Hypothalamus (tissue), 51 donors: ENCODE measurements around the gene NR3C2.
"Not testable (repeated sequence)": the region's sequence is repeated elsewhere in the genome, so short reads cannot be mapped to it uniquely, and the experiment has no call there.

Experiments
- DNase-seq, 51 donors: peaks; one replicate each; lab custom pipeline; 2025; lab: John Stamatoyannopoulos, UW

The NR3C2 gene

DNA sequence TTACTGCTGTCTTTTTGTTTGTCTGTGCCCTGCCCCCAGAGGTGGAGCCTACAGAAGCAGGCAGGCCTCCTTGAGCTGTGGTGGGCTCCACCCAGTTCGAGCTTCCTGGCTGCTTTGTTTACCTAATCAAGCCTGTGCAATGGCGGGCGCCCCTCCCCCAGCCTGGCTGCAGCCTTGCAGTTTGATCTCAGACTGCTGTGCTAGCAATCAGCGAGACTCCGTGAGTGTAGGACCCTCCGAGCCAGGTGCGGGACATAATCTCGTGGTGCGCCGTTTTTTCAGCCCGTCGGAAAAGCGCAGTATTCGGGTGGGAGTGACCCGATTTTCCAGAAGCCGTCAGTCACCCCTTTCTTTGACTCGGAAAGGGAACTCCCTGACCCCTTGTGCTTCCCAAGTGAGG lies 118.9 kb downstream of the NR3C2 start:
- DNase-seq, result not testable (repeated sequence)

DNA sequence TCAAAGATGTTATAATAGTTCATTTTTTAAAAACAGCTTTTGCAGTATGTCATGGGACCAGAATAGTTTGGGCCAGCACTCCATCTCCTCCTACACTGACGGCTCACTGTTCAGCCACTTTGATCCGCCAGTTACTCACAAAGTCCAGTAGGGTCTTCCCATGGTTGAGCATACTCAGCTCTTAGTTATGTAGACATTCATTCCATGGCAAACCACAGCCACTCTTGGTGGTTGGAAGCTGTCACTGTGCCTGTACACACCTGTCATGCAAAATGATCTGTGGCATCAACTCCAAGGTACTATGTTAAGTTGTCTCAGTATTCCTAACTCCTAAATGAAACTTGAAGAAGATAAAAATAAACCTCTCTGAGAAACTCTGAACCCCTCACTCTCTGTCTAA lies 127.2 kb downstream of the NR3C2 start:
- DNase-seq, result no peak

DNA sequence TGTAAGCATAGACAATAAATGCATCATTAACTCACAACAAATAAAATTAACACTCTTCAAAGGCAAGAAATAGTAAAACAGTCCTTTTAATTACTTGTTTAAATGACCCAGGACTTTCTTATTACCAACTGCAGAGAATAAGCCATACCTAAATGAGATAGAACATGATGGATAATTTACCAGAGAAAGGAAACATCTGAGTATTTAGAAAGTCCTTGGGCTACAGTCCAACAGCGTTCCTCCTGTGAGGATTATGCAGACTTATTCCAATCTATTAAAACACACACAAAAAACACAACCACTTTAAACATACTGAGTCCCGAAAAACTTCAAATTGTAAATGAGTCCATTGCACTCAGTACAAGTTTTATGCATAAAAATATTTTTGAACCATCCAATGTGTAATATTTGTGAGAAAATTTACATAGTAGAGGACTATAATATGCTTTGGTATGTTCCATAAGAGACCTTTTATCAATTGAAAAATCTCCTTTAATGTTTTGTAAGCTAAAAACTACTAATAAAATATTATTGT lies 129.2 kb downstream of the NR3C2 start:
- DNase-seq, result no peak

DNA sequence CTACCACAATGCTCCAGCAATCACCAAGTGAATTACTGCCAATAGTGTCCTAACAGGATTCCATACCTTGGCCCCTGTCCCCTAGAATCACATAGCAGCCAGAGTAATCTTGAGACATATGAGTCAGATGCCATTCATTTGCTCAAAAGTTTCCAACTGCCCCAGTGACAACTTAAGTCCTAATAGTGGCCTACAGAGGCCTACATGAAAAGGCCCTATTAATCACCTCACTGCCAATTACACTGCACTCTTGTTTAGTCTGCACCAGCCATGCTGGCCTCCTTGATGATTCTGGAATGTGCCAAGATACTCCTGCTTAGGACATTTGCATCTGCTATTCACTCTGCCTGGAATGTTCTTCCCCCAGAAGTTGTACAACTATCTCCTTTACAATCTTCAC lies 130.7 kb downstream of the NR3C2 start:
- no peak for DNase-seq

DNA sequence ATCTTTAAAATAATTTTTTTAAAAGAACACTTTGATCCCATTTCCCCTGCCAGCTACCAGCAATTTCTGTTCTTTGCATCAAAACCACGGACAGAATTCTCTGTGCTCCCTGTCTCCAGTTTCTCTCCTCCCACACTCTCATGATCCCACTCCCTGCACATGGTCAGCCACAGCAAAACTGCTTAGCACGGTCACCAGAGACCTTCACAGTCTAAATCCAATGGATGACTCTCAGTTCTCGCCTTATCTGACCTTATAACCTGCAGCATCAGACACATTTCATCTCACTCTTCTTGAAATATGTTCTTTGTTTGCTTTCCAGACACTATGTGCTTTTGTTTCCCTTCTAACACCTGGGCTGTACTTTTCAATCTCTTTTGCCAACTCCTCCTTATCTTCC lies 131.5 kb downstream of the NR3C2 start:
- DNase-seq, result no peak

DNA sequence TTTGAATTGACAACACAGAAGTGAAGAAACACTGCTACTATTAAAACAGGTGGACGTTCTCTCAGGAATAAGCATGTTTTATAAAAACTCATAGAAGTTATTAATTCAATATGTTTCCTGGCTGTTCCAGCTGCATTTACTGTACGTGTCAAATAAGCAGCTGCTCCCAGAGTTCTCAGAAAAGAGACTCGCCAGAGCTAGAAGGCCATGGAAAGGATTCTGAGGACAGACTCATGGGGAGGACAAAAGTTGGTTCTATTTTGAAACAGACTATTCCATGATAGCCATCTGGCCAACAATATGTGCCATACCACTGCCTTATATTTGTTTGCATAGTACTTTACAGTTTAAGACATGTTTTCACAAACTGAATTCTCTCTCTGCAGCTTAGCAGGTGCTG lies 136.5 kb downstream of the NR3C2 start:
- DNase-seq, result no peak

DNA sequence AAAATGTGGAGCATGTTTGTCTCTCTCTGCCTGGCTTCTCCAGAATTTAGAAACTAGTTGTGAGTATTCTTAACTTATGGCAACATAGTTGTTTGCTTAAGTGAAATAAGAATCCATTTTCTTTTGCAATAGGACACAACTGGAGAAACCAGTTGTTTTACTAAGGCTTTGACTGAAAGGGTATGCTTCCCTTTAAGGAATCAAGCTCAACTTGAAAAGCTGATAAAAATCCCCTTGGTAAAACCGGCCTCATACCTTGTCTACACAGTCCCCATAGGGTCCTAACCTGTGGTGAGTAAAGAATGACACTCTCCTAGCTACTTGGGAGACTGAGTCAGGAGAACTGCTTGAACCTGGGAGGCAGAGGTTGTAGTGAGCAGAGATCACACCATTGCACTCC lies 139.8 kb downstream of the NR3C2 start:
- DNase-seq, result no peak

DNA sequence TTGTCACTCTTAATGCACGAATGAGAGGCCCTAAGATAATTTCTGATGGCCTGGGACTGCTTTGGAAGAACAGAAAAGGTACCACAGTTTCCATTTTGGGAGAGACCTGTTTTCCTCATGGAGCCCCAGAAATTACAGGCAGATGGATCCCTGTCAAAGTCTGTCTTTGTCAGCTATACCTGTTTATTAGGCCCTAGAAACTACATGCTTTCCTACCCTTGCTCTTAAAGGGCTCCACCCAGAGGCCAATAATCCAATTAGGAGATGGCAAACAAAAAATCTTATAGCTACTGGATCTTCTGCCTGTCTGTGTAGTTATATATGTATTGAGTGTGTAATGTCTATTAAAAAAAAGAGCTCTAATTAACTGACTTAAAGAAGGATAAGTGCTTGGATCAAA lies 141.3 kb downstream of the NR3C2 start:
- no peak for DNase-seq

DNA sequence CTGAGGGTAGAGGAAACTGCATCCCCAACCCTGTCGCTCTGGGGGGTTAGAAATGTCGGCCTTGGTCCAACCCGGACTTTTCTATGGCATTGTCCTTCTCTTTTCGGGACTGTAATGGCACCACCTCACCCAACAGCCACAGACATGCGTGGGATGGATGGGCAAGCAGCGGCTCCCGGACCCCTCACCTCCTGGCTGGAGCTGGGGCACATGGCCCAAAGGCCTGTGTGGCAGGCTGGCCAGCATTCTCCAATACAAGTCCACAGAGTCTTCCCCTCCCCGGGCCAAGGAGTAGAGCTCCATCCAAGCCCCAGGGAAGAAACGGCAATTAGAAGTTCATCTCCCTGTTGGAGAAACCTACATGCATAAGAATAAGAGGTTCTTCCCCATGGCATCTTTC lies 142.9 kb downstream of the NR3C2 start:
- DNase-seq, result no peak

DNA sequence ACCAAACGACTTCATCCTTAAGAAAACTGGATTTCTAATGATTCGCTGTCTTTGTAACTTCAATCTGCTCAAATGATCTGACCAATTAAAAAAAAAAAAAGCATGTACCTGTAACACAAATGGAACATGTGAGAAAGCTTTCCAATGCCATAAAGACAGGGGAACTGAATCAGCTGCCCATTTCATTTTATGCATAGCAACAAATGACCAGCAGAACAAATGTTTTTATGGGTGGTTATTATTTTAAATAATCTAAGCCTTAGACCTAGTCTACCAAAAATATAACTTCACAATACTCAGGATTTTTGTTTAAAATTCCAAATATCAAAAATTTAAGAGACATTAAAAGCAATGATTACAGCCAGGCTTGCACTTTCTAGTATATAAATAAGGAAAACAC lies 145.7 kb downstream of the NR3C2 start:
- DNase-seq, result no peak

DNA sequence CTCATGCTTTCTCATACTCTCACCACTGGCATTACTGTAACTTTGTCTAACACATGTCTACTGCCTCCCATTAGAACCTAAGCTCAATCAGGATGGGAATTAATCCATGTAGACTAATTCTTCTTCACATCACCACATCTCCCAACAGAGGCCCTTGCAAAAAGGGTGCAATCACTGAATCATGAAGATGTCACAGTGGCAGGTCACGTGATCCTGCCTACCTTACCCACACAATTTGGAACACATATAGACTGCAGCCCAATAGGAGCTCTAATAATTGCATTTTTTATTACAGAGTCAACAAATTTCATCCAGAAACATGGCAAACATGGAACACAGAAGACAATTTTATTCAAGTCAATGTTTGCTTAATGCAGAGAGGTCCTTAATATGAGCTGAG lies 146.6 kb downstream of the NR3C2 start:
- DNase-seq, result no peak

DNA sequence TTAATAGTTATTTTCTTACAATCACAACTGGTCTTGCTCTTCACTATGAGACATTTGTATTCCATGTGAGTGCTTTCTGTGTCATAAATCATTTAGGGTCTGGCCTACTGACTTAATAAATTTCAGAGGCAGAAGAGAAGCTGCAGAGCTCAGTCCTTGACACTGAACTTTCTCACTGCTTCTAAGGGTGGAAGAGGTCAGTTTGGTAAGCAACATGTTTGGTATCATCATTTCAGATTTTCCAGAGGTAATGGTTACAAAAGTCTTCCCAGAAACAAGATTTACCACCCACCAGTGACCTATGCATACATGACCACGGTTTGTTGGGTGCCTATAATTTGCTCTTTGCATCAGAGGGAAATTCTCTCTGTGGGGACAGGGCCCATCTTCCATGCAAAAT lies 148.6 kb downstream of the NR3C2 start:
- no peak for DNase-seq

DNA sequence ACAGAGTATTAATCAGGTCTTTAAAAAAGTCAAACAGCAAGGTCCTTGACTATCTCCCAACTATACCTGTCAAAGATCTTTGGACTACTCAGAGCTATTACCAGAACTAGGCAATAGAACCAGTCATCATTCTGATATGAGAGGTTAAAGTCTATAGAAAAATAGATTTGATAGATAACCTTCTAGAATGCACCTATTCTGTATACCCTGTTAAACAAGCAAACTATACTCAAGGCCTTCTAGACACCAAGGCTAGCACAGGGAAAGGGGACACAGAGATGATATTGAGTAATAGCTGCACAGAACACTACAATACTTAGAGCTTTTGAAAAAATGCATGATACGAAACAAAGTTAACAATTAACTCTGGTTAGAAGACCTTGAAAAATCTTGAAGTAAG lies 149.5 kb downstream of the NR3C2 start:
- no peak for DNase-seq

DNA sequence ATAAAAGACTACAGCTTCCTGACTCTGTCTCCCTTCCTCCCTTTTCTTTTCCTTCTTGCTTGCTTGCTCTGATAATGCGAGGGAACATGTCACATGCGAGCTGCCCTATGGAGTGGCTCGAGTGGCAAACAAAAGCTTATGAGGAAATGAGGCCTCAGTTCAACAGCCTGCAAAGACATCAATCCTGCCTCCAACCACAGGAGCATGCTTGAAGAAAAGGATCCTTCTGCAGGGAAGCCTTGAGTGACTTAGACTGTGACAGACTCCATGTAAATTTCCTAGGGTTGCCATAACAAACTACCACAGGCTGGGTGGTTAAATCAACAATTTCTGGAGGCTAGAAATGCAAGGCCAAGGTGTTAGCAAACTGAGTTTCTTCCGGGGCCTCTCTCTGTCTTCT lies 152.5 kb downstream of the NR3C2 start:
- no peak for DNase-seq

DNA sequence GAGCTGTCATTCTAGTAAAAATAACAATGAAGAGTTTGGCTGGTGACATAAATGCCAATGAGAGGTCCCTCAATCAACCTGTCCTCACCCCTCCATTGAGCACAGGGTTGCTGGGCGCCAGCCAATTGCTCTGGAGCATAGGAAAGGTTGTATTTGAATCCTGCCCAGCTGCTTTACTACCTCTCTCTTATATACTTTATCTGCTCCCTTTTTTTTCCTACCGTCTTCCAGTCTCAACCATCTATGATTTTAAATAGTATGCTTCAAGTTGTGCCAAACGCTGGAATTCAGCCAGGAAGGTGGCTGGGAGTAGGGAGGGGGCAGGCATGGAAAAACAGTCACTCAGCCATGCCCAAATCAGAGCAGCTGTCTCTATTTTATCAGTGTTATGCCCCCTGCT lies 153.8 kb downstream of the NR3C2 start:
- no peak for DNase-seq

DNA sequence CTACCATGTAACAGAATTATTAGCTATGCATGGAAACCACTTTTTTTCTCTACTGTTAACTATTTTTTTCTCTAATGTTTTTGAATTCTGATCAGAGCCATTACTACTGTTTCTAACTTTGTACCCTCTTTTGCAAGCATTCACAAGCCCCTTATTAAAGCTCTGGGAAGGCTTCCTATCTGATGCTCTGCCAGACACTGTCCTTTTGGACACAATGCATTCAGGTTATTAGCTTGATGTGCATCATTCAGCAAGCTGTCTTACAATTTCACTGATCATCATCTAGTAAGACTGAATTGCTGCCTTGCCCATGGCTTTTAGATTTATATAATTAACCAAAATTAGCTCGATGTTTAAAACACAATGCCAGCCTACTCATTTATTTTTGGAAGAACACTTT lies 155.1 kb downstream of the NR3C2 start:
- DNase-seq, result no peak

DNA sequence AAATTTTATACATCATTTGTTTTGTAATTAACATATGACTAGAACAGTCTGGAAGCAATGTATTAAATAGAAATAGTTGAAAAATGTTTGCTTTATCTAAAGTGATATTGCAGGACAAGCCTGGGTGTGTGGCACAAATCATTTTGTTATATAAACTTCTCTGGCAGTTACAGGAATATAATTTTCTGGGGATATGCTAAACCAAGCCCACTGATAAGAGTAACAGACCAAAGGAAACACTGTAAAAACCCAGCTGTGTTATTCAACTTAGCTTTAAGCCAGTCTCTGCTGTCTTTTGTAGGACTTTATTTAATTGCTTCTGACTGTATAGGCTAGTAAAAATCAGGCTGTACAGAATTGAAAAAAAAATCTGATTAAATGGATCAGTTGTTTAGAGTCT lies 156.2 kb downstream of the NR3C2 start:
- DNase-seq, result no peak

DNA sequence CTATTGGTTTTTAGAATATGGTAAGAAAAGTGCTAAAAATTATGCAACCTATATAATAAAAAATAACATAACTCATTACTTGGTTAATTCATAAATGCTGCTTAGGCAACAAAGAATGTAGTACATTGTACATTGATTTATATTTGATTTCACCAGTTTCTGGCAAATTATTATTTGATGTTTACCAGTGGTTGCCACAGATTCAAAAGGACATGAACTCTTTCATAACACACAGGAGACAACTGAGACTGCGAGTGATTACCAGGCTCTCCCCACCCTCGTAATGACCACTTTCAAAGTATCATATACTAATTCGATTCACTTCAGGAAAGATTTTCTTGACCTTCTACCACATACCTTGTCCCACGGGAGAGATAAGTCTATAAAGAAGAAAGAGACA lies 158.5 kb downstream of the NR3C2 start:
- no peak for DNase-seq

DNA sequence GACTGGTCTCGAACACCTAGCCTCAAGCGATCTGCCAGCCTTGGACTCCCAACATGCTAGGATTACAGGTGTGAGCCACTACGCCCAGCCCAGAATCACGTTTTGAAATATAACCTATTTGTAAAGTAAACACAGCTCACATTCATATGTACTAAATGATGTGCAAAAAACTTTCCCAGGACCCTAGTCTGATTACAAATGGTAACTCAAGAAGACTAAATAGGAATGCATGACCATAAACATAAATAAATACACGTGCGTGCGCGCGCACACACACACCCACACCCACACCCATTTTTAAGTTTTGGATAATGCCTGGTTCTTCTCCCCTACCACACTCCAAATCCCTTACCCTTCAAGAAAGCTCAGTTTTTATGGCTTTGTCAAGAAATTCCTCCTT lies 163.9 kb downstream of the NR3C2 start:
- DNase-seq, result no peak

DNA sequence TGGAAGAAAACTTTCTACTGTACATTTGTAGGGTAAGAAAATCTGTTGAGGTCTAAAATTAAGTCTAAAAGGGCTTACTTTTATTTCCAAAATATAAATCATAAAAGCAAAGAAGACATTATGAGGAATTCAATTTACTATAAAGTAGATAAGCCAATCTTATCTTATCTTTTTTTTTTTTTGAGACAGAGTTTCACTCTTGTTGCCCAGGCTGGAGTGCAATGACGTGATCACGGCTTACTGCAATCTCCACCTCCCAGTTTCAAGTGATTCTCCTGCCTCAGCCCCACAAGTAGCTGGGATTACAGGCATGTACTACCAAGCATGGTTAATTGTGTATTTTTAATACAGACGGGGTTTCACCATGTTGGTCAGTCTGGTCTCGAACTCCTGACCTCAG lies 166.9 kb downstream of the NR3C2 start:
- no peak for DNase-seq

DNA sequence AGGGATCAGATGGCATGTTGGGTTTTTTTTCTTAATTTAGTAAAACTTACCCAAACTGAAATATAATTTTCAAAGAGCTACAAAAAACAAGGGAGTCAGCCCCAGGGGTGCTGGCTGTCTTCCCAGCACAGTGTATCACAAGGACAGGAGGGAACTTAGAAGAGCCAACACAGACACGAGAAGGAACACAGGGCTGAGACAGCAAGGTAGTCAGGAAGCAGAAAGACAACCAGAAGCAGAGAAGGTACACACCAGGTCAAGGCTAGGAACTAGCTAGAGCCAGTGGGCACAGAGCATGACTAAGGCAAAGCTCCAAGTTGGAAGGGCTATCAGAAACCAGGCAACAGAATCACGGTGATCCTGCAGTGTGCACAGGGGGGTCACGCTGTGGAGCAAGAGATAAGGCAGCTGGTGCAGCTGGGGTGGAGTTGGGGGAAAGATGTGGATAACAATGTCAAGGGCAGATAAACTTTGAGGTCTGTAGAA lies 168.7 kb downstream of the NR3C2 start:
- DNase-seq, result no peak

DNA sequence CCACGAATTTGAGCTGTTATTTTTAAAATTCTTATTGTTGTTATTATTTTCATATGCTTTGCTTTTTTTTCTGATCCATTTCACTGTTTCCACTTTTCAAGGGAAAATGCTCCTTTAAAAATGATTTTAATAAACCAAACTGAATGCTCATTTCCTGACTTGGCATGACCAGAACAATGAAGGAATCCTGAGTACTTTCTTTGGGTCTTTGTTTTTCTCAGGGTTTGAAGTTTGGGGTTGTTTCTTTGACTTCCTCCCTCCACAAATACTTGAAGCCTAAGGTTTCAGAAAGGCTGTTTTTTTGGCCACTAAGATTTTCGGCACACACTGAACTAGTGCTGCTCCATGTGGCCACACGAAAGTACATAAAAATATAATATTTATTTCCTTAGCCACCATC lies 171.0 kb downstream of the NR3C2 start:
- DNase-seq, result no peak

DNA sequence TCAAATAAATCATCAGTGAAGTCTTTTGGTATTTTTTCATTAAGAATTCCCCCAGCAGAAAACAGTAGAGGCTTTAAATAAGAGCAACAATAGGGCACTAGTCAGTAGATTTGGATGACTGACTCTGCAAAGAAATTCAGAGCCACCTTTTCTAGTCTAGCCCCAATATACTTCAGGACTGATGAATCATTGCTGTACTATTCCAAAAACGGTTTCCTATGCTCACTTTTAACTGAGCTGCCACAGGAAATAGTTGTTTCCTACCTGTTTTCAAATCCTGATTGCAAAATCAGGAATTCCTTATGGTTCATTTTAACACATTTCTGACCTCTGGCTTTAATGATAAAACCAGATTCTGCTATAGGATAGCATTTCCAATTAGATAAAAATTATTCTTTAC lies 171.6 kb downstream of the NR3C2 start:
- no peak for DNase-seq

DNA sequence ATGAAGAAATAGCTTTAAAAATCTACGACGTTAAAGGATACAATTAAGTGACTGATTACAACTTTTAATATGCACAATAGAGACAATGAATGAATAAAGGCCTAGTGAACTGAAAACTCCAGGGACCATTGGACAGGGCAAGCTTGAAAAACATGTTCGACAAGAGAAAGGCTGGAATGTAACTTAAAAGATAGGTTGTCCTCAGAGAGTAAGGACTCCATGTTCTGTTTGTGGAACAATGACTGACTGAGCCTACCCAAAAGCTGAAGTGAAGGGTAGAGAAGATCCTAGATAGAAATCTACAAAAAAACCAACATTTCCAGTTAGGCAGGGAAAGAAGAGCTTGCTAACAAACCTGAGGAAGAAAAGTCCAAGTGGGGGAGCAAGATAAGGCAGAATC lies 173.4 kb downstream of the NR3C2 start:
- no peak for DNase-seq
